H1 (cell line): ENCODE data around the gene FNDC7. TPM values are rescaled to one million over a fixed set of nuclear protein-coding genes. Genes with fewer than 3 reads are reported as not detected.

ENCODE experiments used
- CTCF ChIA-PET: fragments of 300-600 bp; sonication (Branson Sonifier 250); formaldehyde crosslinking; loops from one replicate; lab custom pipeline; 2021; ENCODE audit not compliant: partially characterized antibody; lab: Charles Lee
- POLR2A ChIA-PET: fragments of 300-600 bp; sonication (Branson Sonifier 250); formaldehyde crosslinking; loops from one replicate; lab custom pipeline; 2021; ENCODE audit warnings: inconsistent platforms; ENCODE audit not compliant: partially characterized antibody; lab: Charles Lee
- DNase-seq, 2 experiments: peaks; one replicate each; pipeline versions ENCODE4 v3.0.0 to v3.0.0-alpha.2; 2010 to 2022; ENCODE audit warnings: low spot score in 2 of 2, low read depth in 1 of 2, mixed read lengths in 1 of 2
- FAIRE-seq: peaks from 2 replicates; lab custom pipeline; 2011; peaks lifted over from hg19 to GRCh38; lab: Jason Lieb, UNC
- H2AFZ ChIP-seq: 2 replicates; pipeline ENCODE4 v1.8.1; 2012; ENCODE audit warnings: low read length, inconsistent platforms
- H2AK5ac ChIP-seq: 2 replicates; pipeline ENCODE4 v1.6.1; 2013; ENCODE audit warnings: low read depth, low read length
- H2BK120ac ChIP-seq: replicated peaks from 2 replicates; pipeline ENCODE3; 2013; ENCODE audit warnings: low read depth, low read length, inconsistent platforms
- H2BK12ac ChIP-seq: 2 replicates; pipeline ENCODE4 v1.6.1; 2013; ENCODE audit warnings: low read depth, low read length
- H2BK15ac ChIP-seq: 2 replicates; pipeline ENCODE4 v1.6.1; 2013; ENCODE audit warnings: low read length
- H2BK20ac ChIP-seq: 2 replicates; pipeline ENCODE4 v1.6.1; 2013; ENCODE audit warnings: low read length
- H2BK5ac ChIP-seq: 2 replicates; pipeline ENCODE4 v1.6.1; 2013; ENCODE audit warnings: low read depth, low read length
- H3K14ac ChIP-seq: 2 replicates; pipeline ENCODE4 v1.6.1; 2013; ENCODE audit warnings: inconsistent platforms; ENCODE audit not compliant: insufficient read length
- H3K18ac ChIP-seq: 2 replicates; pipeline ENCODE4 v1.6.1; 2013; ENCODE audit warnings: low read length; ENCODE audit errors: extremely low read depth
- H3K23ac ChIP-seq: 2 replicates; pipeline ENCODE4 v1.6.1; 2013; ENCODE audit warnings: inconsistent platforms; ENCODE audit not compliant: insufficient read length
- H3K23me2 ChIP-seq: 2 replicates; pipeline ENCODE4 v1.6.1; 2013; ENCODE audit warnings: low read depth, low read length
- H3K27ac ChIP-seq: 2 replicates; pipeline ENCODE4 v1.6.1; 2011; ENCODE audit warnings: low read depth, low read length, inconsistent platforms
- H3K27me3 ChIP-seq, 4 experiments: replicated peaks in 1 of 4; 1 replicate in 1 of 4; 2 replicates in 3 of 4; pipeline versions ENCODE4 v1.6.1 to v1.8.1; 2011 to 2013; ENCODE audit warnings: low read length in 3 of 4, mild to moderate bottlenecking in 3 of 4, inconsistent platforms in 2 of 4, mixed read lengths in 2 of 4, moderate library complexity in 1 of 4; ENCODE audit not compliant: control insufficient read depth in 3 of 4, insufficient read depth in 3 of 4; ENCODE audit errors: extremely low read depth in 1 of 4
- H3K36me3 ChIP-seq, 4 experiments: 2 replicates each; pipeline versions ENCODE4 v1.6.1 to v1.8.1; 2011 to 2013; ENCODE audit warnings: mild to moderate bottlenecking in 4 of 4, low read length in 3 of 4, moderate library complexity in 2 of 4, control low read depth in 1 of 4, inconsistent platforms in 1 of 4; ENCODE audit not compliant: insufficient read depth in 4 of 4, control insufficient read depth in 2 of 4
- H3K4ac ChIP-seq: replicated peaks from 2 replicates; pipeline ENCODE3; 2013; ENCODE audit warnings: low read length, low read depth, mixed read lengths, inconsistent platforms; ENCODE audit not compliant: insufficient read length
- H3K4me1 ChIP-seq, 4 experiments: replicated peaks in 1 of 4; 1 replicate in 1 of 4; 2 replicates in 3 of 4; pipeline versions ENCODE4 v1.6.1 to v1.8.1; 2011 to 2013; ENCODE audit warnings: low read length in 3 of 4, inconsistent platforms in 2 of 4, mixed read lengths in 1 of 4; ENCODE audit not compliant: insufficient read depth in 4 of 4, control insufficient read depth in 3 of 4
- H3K4me2 ChIP-seq, 2 experiments: 2 replicates each; pipeline versions ENCODE4 v1.6.1 to v1.8.1; 2011 to 2013; ENCODE audit warnings: low read depth in 2 of 2, low read length in 2 of 2, control low read depth in 1 of 2, inconsistent platforms in 1 of 2, mild to moderate bottlenecking in 1 of 2; ENCODE audit not compliant: insufficient read depth in 1 of 2
- H3K4me3 ChIP-seq, 4 experiments: fragments of 200-600, 300-600 bp in 1 of 4; sonication (generic), shearing (Covaris generic), sonication (Bioruptor Twin) in 1 of 4; 2 replicates each; pipeline versions ENCODE4 v1.5.1 to v1.8.1; 2011 to 2016; ENCODE audit warnings: low read length in 4 of 4, low read depth in 3 of 4, control low read depth in 2 of 4, inconsistent platforms in 2 of 4, mild to moderate bottlenecking in 2 of 4, mixed read lengths in 1 of 4, moderate library complexity in 1 of 4; ENCODE audit not compliant: insufficient read depth in 2 of 4; ENCODE audit errors: extremely low read depth in 1 of 4
- H3K56ac ChIP-seq: replicated peaks from 2 replicates; pipeline ENCODE3; 2013; ENCODE audit warnings: low read depth, mild to moderate bottlenecking, mixed read lengths, low read length, inconsistent platforms; ENCODE audit not compliant: insufficient read length
- H3K79me1 ChIP-seq: 2 replicates; pipeline ENCODE4 v1.6.1; 2013; ENCODE audit warnings: low read depth, low read length, control low read depth
- H3K79me2 ChIP-seq, 2 experiments: 2 replicates each; pipeline versions ENCODE4 v1.6.1 to v1.8.1; 2012 to 2013; ENCODE audit warnings: low read length in 2 of 2, mild to moderate bottlenecking in 2 of 2, inconsistent platforms in 1 of 2; ENCODE audit not compliant: insufficient read depth in 2 of 2, control insufficient read depth in 1 of 2
- H3K9ac ChIP-seq, 4 experiments: replicated peaks in 1 of 4; 1 replicate in 1 of 4; 2 replicates in 3 of 4; pipeline versions ENCODE4 v1.6.1 to v1.8.1; 2011 to 2013; ENCODE audit warnings: low read depth in 3 of 4, low read length in 3 of 4, control low read depth in 2 of 4, mild to moderate bottlenecking in 2 of 4, moderate library complexity in 2 of 4, inconsistent platforms in 1 of 4; ENCODE audit errors: extremely low read depth in 1 of 4
- H3K9me3 ChIP-seq, 2 experiments: 2 replicates each; pipeline versions ENCODE4 v1.6.1 to v1.8.1; 2012 to 2013; ENCODE audit warnings: mild to moderate bottlenecking in 2 of 2, moderate library complexity in 2 of 2, control low read depth in 1 of 2, inconsistent platforms in 1 of 2, low read depth in 1 of 2, low read length in 1 of 2, mixed read lengths in 1 of 2; ENCODE audit not compliant: insufficient read depth in 2 of 2
- H4K20me1 ChIP-seq, 2 experiments: replicated peaks in 1 of 2; 2 replicates each; pipeline versions ENCODE3 to v1.8.1; 2011 to 2013; ENCODE audit warnings: inconsistent platforms in 2 of 2, low read length in 2 of 2, mild to moderate bottlenecking in 1 of 2; ENCODE audit not compliant: insufficient read depth in 2 of 2, control insufficient read depth in 1 of 2
- H4K5ac ChIP-seq: 2 replicates; pipeline ENCODE4 v1.6.1; 2013; ENCODE audit warnings: low read length, low read depth, mixed read lengths, inconsistent platforms; ENCODE audit not compliant: insufficient read length
- H4K8ac ChIP-seq: 2 replicates; pipeline ENCODE4 v1.8.0; 2013; ENCODE audit warnings: mild to moderate bottlenecking, moderate library complexity, low read length, inconsistent platforms; ENCODE audit not compliant: insufficient read depth; ENCODE audit errors: extremely low read depth
- H4K91ac ChIP-seq: replicated peaks from 2 replicates; pipeline ENCODE3; 2013; ENCODE audit warnings: low read length, mixed read lengths, inconsistent platforms; ENCODE audit not compliant: insufficient read length
- ASH2L ChIP-seq: fragments of 200-600, 300-600 bp; sonication (generic); IDR thresholded peaks from one replicate; pipeline ENCODE4 v1.7.1; 2017; ENCODE audit warnings: low read length
- CHD2 ChIP-seq: IDR thresholded peaks from 2 replicates; pipeline ENCODE4 v1.6.1; 2012; ENCODE audit warnings: low read length, improper control_type of control experiment
- CTBP2 ChIP-seq: IDR thresholded peaks from 2 replicates; pipeline ENCODE4 v1.7.0; 2011; ENCODE audit warnings: borderline replicate concordance, mild to moderate bottlenecking, moderate library complexity, mixed read lengths, low read length; ENCODE audit not compliant: insufficient read depth, insufficient read length
- GTF2F1 ChIP-seq: IDR thresholded peaks from 2 replicates; pipeline ENCODE4 v1.6.1; 2012; ENCODE audit warnings: low read depth, low read length, improper control_type of control experiment, borderline replicate concordance
- JUN ChIP-seq: IDR thresholded peaks from 2 replicates; pipeline ENCODE4 v1.6.1; 2011; ENCODE audit warnings: low read depth, mild to moderate bottlenecking, improper control_type of control experiment, low read length
- POLR2A ChIP-seq, 2 experiments: IDR thresholded peaks; 1 replicate in 1 of 2; 2 replicates in 1 of 2; pipeline ENCODE4 v1.6.1; 2011; ENCODE audit warnings: low read depth in 2 of 2, low read length in 2 of 2, mild to moderate bottlenecking in 2 of 2; ENCODE audit errors: control extremely low read depth in 1 of 2
- RBBP5 ChIP-seq: IDR thresholded peaks from 2 replicates; pipeline ENCODE4 v1.7.1; 2012; ENCODE audit warnings: low read depth, mild to moderate bottlenecking, inconsistent platforms, low read length, moderate library complexity, borderline replicate concordance
- SIN3A ChIP-seq, 2 experiments: IDR thresholded peaks in 1 of 2; conservative IDR thresholded peaks in 1 of 2; 2 replicates each; pipeline ENCODE4 v1.6.1; 2011 to 2012; ENCODE audit warnings: low read length in 2 of 2, improper control_type of control experiment in 1 of 2, low read depth in 1 of 2, mild to moderate bottlenecking in 1 of 2
- SP1 ChIP-seq: IDR thresholded peaks from 2 replicates; pipeline ENCODE4 v1.6.1; 2011; ENCODE audit warnings: low read depth, low read length
- SRF ChIP-seq: IDR thresholded peaks from 2 replicates; pipeline ENCODE4 v1.6.1; 2011; ENCODE audit warnings: mild to moderate bottlenecking, low read depth, low read length, moderate library complexity
- TAF7 ChIP-seq: optimal IDR thresholded peaks from 2 replicates; pipeline ENCODE3; 2011; ENCODE audit warnings: low read depth, mild to moderate bottlenecking, inconsistent platforms, low read length, moderate library complexity, borderline replicate concordance
- TBP ChIP-seq: IDR thresholded peaks from 2 replicates; pipeline ENCODE4 v1.6.1; 2011; ENCODE audit warnings: low read depth, low read length, improper control_type of control experiment
- WGBS, 2 experiments: shearing (Covaris generic) in 1 of 2; methylation state at CpG; one replicate each; pipeline versions ENCODE4 v1.1.6 to v1.1.7; 2013 to 2015; ENCODE audit warnings: low lambda C conversion rate in 2 of 2, mixed read lengths in 2 of 2, inconsistent platforms in 1 of 2, low coverage in 1 of 2, missing lambda C conversion rate in 1 of 2; ENCODE audit not compliant: insufficient replicate concordance in 2 of 2, insufficient coverage in 1 of 2, insufficient read length in 1 of 2; ENCODE audit errors: extremely low coverage in 1 of 2, missing lambda C conversion rate in 1 of 2; 5-methylcytosine and 5-hydroxymethylcytosine counted together
- polyA plus RNA-seq, 7 experiments: library from polyadenylated mRNA; depleted of rRNA in 3 of 7; stranded (reverse) in 5 of 7; unstranded in 2 of 7; fragments of >200 nt in 5 of 7; fragments of 200-250 nt in 2 of 7; gene quantifications; 1 replicate in 5 of 7; 2 replicates in 1 of 7; 4 replicates in 1 of 7; pipeline versions ENCODE4 v1.2.1 to v1.2.3, GENCODE V29; 2011 to 2013; ENCODE audit warnings: missing spikeins in 2 of 7, mixed read lengths in 2 of 7
- total RNA-seq: library from RNA; stranded (reverse); fragmentation: NEBNext Ultra II Directional; extraction: Animal tissue kit (Norgen Biotek cat#: 25700); gene quantifications from 2 replicates; pipeline ENCODE4 v1.2.1, GENCODE V29; 2021

The FNDC7 gene
- total and polyA plus RNA-seq, 2 of the 8 experiments (the other 6 are each of a cell fraction or from before 2014, with no cell fraction given), result 0.13 to 0.20 TPM

DNA sequence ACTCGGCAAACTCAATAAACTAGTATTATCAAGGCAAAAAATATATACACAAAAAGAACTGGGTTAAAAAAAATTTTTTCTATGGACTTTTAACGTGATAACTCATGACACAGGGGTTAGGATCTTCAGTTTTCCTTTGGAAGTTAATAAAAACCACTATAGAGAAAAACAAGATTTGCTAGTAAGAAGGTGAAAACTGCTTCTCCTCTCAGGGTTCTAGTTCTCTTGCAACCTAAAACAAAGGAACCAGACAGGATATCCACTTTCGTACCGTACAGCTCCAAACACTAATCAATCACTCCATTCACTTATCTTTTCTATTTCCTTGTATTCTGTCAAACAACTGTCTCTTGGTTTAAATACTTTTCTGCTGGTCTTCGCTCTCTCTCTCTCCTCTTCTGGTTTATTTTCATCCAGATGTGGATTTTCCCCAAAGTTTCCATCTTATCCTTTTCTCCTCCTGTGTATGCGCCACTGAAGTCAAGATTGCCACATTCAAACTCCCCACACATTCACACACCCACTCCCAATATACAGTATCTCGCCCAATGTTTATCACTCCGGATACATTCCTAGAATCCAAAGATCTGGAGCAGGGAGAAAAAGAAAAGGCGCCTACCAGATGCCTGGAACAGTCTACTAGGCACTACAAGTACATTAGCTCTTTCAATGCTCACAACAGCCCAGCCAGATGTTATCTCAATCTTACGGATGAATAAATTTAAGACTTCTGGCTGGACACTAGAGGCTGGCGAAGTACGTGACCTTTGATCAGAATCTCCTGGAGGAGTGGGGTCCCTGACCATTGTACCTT is 21.4 kb upstream of the FNDC7 start:
- no peaks in the 10 kb centered on the region for H3K9me3 ChIP-seq
- DNase-seq (no peak), FAIRE-seq (no peak)
- peak overlapping the region; percentile 93 for H3K56ac ChIP-seq
- POLR2A ChIA-PET, result interaction anchor here (0.6 to 4.2 kb wide), 21 partner anchors 9 to 505 kb away, joined by 3 to 79 read pairs (median 4); partner anchors contain the start of genes EEIG2, FNDC7 and HENMT1
- no peaks in the 10 kb centered on the region; a peak in 1 of 7 replicates for H3K27me3 ChIP-seq
- peak overlapping the region; percentile 100; the same call in 1 of the 2 replicates for H4K8ac ChIP-seq
- H2BK12ac ChIP-seq, result no peak overlapping the region; the same call in 1 of the 2 replicates
- H2BK120ac ChIP-seq, result no peak overlapping the region
- CTCF ChIA-PET, result interaction anchor here (0.7 to 3.7 kb wide), 6 partner anchors 18 to 130 kb away, joined by 3 to 20 read pairs (median 3); no protein-coding TSS in a partner anchor
- H3K27ac ChIP-seq, result peak overlapping the region; percentile 96
- peaks cover 17 to 52% of the 10 kb centered on the region in 2 experiments for H3K79me2 ChIP-seq
- no peaks in the 10 kb centered on the region for H3K79me1 ChIP-seq
- H3K23ac ChIP-seq, result no peak overlapping the region
- peaks cover 0 to 3% of the 10 kb centered on the region in 2 experiments for H4K20me1 ChIP-seq
- no peak overlapping the region for H2BK15ac ChIP-seq
- H3K9ac ChIP-seq, result peak overlapping the region; percentile 83 to 97 (median 92)
- H2AFZ ChIP-seq, result no peak overlapping the region; the same call in 1 of the 2 replicates
- no peak overlapping the region for H2BK20ac ChIP-seq
- peaks cover 0 to 2% (median 0%) of the 10 kb centered on the region in 4 experiments; a peak in 1 of 7 replicates for H3K4me1 ChIP-seq
- H2BK5ac ChIP-seq, result no peak overlapping the region; the same call in 1 of the 2 replicates
- no peak overlapping the region for H3K18ac ChIP-seq
- no peak overlapping the region for H2AK5ac ChIP-seq
- no peak overlapping the region for H3K14ac ChIP-seq
- H4K91ac ChIP-seq, result peak overlapping the region; percentile 11
- H4K5ac ChIP-seq, result peak overlapping the region; percentile 28
- H3K4me2 ChIP-seq, result peak overlapping the region; percentile 68 to 87
- H3K23me2 ChIP-seq, result peaks cover 4% of the 10 kb centered on the region; the same call in 1 of the 2 replicates
- peak overlapping the region; percentile 65 for H3K4ac ChIP-seq
- peak overlapping the region; percentile 72 to 99 (median 96) for H3K4me3 ChIP-seq
- H3K36me3 ChIP-seq, result peaks cover 2 to 11% (median 6%) of the 10 kb centered on the region in 4 experiments; a peak in 6 of 8 replicates
- WGBS, 2 experiments, result 40 to 100% methylated on average over 1 to 12 of the region's 12 CpGs
- TF ChIP-seq TBP (no peak), CHD2 (no peak), JUN (no peak), CTBP2 (no peak), RBBP5 (no peak), SRF (no peak), POLR2A (IDR thresholded peaks at IDR 0.05; ENCODE audit: control extremely low read depth in 1 of 2, low read depth in 2 of 2, low read length in 2 of 2) (no peak), ASH2L (no peak), TAF7 (no peak), SP1 (no peak), GTF2F1 (no peak), SIN3A (conservative IDR thresholded peaks at IDR 0.05 in 1 of 2, IDR thresholded peaks at IDR 0.05 in 1 of 2; ENCODE audit: low read depth in 1 of 2, low read length in 2 of 2) (no peak)
